Stomach (tissue), 9 donors: ENCODE results near the gene XPO5. TPM values are rescaled to one million over a fixed set of nuclear protein-coding genes. Genes with fewer than 3 reads are reported as not detected.
"Not testable (repeated sequence)": the region's sequence is repeated elsewhere in the genome, so short reads cannot be mapped to it uniquely, and the experiment has no call there.

Experiments used
- DNase-seq, 2 donors: peaks; one replicate each; pipeline versions ENCODE4 v3.0.0 to v3.0.0-alpha.2; 2013 to 2019
- H3K27ac ChIP-seq, 5 donors: fragments of 200-600 bp in 4 of 5; sonication (generic) in 4 of 5; one replicate each; pipeline ENCODE4 v1.5.1; 2013 to 2019; ENCODE audit warnings: mild to moderate bottlenecking in 1 of 5, moderate library complexity in 1 of 5
- H3K27me3 ChIP-seq, 3 donors: fragments of 200-600 bp; sonication (generic); one replicate each; pipeline ENCODE4 v1.5.1; 2017 to 2019; ENCODE audit warnings: mixed run types in 1 of 3
- H3K36me3 ChIP-seq, 4 donors: fragments of 200-600 bp; sonication (generic); 1 replicate in 3 of 4; 2 replicates in 1 of 4; pipeline ENCODE4 v1.5.1; 2016 to 2019
- H3K4me1 ChIP-seq, 4 donors: fragments of 200-600 bp; sonication (generic); one replicate each; pipeline ENCODE4 v1.5.1; 2016 to 2019
- H3K4me3 ChIP-seq, 4 donors: fragments of 200-600 bp; sonication (generic) in 3 of 4; one replicate each; pipeline ENCODE4 v1.5.1; 2016 to 2019; ENCODE audit warnings: mild to moderate bottlenecking in 1 of 4
- H3K9me3 ChIP-seq, 4 donors: fragments of 200-600 bp; sonication (generic); one replicate each; pipeline ENCODE4 v1.5.1; 2016 to 2019
- CTCF ChIP-seq, 7 experiments: fragments of 450-650 bp in 4 of 7; fragments of 200-600 bp in 3 of 7; sonication (generic) in 3 of 7; IDR thresholded peaks; one replicate each; pipeline ENCODE4 v1.5.1; 2016 to 2019; ENCODE audit warnings: antibody characterized with exemption in 7 of 7, control low read depth in 2 of 7, mild to moderate bottlenecking in 1 of 7
- EP300 ChIP-seq: sonication (generic); formaldehyde crosslinking; IDR thresholded peaks from one replicate; pipeline ENCODE4 v1.6.1; 2017; ENCODE audit warnings: antibody characterized with exemption
- POLR2A ChIP-seq, 4 donors: fragments of 450-650 bp; IDR thresholded peaks; one replicate each; pipeline ENCODE4 v1.6.1; 2016; ENCODE audit warnings: antibody characterized with exemption in 4 of 4, control low read depth in 2 of 4, mild to moderate bottlenecking in 1 of 4, moderate library complexity in 1 of 4
- POLR2AphosphoS5 ChIP-seq, 3 donors: sonication (generic); formaldehyde crosslinking; IDR thresholded peaks; one replicate each; pipeline ENCODE4 v1.6.1; 2016; ENCODE audit warnings: antibody characterized with exemption in 3 of 3
- WGBS, 5 donors: extraction: QIAGEN DNeasy Blood & Tissue Kit in 3 of 5; methylation state at CpG; one replicate each; pipeline versions ENCODE4 v1.1.5 to v1.1.7; 2013 to 2018; 5-methylcytosine and 5-hydroxymethylcytosine counted together
- intact Hi-C: fragments of 100-400 bp; cut with DNase I; formaldehyde crosslinking; loops from one replicate; pipeline ENCODE4 v1.15.1; 2023; ENCODE audit warnings: low total_unique reads
- polyA plus RNA-seq, 3 donors: library from polyadenylated mRNA; stranded (reverse); fragments of 200-250 nt; gene quantifications; one replicate each; pipeline ENCODE4 v1.2.3, GENCODE V29; 2013
- total RNA-seq, 5 donors: library from RNA; depleted of rRNA; stranded (reverse); fragments of >200 nt; gene quantifications; one replicate each; pipeline versions ENCODE4 v1.1.0 to v1.2.3, GENCODE V29; 2014 to 2016
- donor health status: healthy with polysubstance abuse.
- donor health status: Bipolar disorder and iron deficiency.
- donor health status: healthy.

Gene XPO5
- total and polyA plus RNA-seq, 8 donors, result 4.6 to 46.1 (median 19.0) TPM

- no peak for DNase-seq
- Histone ChIP-seq H3K36me3 (peaks cover 15 to 84% (median 73%) of the 10 kb centered on the region in 4 donors), H3K27me3 (no peaks in the 10 kb centered on the region), H3K4me3 (no peak overlapping the region), H3K9me3 (no peaks in the 10 kb centered on the region), H3K27ac (no peak overlapping the region), H3K4me1 (no peaks in the 10 kb centered on the region)
- 92 to 97% (median 94%) methylated on average over 2 of the region's 2 CpGs for WGBS, 5 donors
- TF ChIP-seq POLR2AphosphoS5 (IDR thresholded peaks at IDR 0.05), result no peak
- no peak for TF ChIP-seq CTCF (IDR thresholded peaks at IDR 0.05)
- TF ChIP-seq EP300, result no peak
- intact Hi-C loops, result no loop called here
These were observed 24.8 kb upstream of the XPO5 start for GRCh38 chr6:43600595-43600994.

- no peaks in the 10 kb centered on the region for H3K27me3 ChIP-seq
- DNase-seq, result no peak
- intact Hi-C loops, result no loop called here
- no peak overlapping the region for H3K27ac ChIP-seq
- H3K36me3 ChIP-seq, result peaks cover 6 to 79% (median 55%) of the 10 kb centered on the region in 4 donors
- TF ChIP-seq POLR2AphosphoS5 (IDR thresholded peaks at IDR 0.05), result no peak
- no peak for TF ChIP-seq CTCF (IDR thresholded peaks at IDR 0.05)
- no peak for TF ChIP-seq EP300
- no peak for TF ChIP-seq POLR2A (IDR thresholded peaks at IDR 0.05)
- no peak overlapping the region for H3K4me3 ChIP-seq
- 41 to 69% (median 59%) methylated on average over 1 of the region's 1 CpG for WGBS, 5 donors
- no peaks in the 10 kb centered on the region for H3K9me3 ChIP-seq
- H3K4me1 ChIP-seq, result no peaks in the 10 kb centered on the region
These were observed 18.1 kb upstream of the XPO5 start for GRCh38 chr6:43593938-43594337.

GRCh38 chr6:43589564-43589963 is 13.7 kb upstream of the XPO5 start:
- 93 to 100% (median 95%) methylated on average over 1 of the region's 1 CpG for WGBS, 5 donors
- H3K27ac ChIP-seq, DNase-seq, intact Hi-C loops, H3K4me3 ChIP-seq, H3K27me3 ChIP-seq, H3K4me1 ChIP-seq, H3K9me3 ChIP-seq: not testable (repeated sequence)
- H3K36me3 ChIP-seq, result peaks cover 17 to 97% (median 80%) of the 10 kb centered on the region in 4 donors

GRCh38 chr6:43588194-43588593 is 12.4 kb upstream of the XPO5 start:
- intact Hi-C loops, result no loop called here
- Histone ChIP-seq H3K9me3 (no peaks in the 10 kb centered on the region), H3K36me3 (peaks cover 31 to 99% (median 91%) of the 10 kb centered on the region in 4 donors), H3K4me1 (no peaks in the 10 kb centered on the region), H3K27ac (no peak overlapping the region), H3K4me3 (no peak overlapping the region), H3K27me3 (no peaks in the 10 kb centered on the region)
- TF ChIP-seq POLR2AphosphoS5 (IDR thresholded peaks at IDR 0.05) (no peak), POLR2A (IDR thresholded peaks at IDR 0.05) (no peak), CTCF (IDR thresholded peaks at IDR 0.05) (no peak), EP300 (no peak)
- DNase-seq, result no peak
- 93 to 99% (median 98%) methylated on average over 5 of the region's 5 CpGs for WGBS, 5 donors

- WGBS, 5 donors, result 82 to 92% (median 90%) methylated on average over 7 of the region's 7 CpGs
- Histone ChIP-seq H3K4me3 (no peak overlapping the region), H3K27ac (no peak overlapping the region), H3K27me3 (no peaks in the 10 kb centered on the region), H3K9me3 (no peaks in the 10 kb centered on the region), H3K36me3 (peaks cover 35 to 78% (median 77%) of the 10 kb centered on the region in 4 donors), H3K4me1 (no peaks in the 10 kb centered on the region)
- no peak for DNase-seq
- no peak for TF ChIP-seq CTCF (IDR thresholded peaks at IDR 0.05)
- TF ChIP-seq POLR2A (IDR thresholded peaks at IDR 0.05), result no peak
- TF ChIP-seq POLR2AphosphoS5 (IDR thresholded peaks at IDR 0.05), result no peak
- TF ChIP-seq EP300, result no peak
- intact Hi-C loops, result no loop called here
These were observed 9.2 kb upstream of the XPO5 start for GRCh38 chr6:43584892-43585570.
